GM19099 (cell line): ENCODE measurements around the gene PGA4.
"Not testable (repeated sequence)": the region's sequence is repeated elsewhere in the genome, so short reads cannot be mapped to it uniquely, and the experiment has no call there.

Source experiments
- POLR2A ChIP-seq: IDR thresholded peaks from 3 replicates; pipeline ENCODE4 v1.6.1; 2011; ENCODE audit warnings: low read depth; ENCODE audit not compliant: insufficient read length; ENCODE audit errors: extremely low read depth

The PGA4 gene

DNA sequence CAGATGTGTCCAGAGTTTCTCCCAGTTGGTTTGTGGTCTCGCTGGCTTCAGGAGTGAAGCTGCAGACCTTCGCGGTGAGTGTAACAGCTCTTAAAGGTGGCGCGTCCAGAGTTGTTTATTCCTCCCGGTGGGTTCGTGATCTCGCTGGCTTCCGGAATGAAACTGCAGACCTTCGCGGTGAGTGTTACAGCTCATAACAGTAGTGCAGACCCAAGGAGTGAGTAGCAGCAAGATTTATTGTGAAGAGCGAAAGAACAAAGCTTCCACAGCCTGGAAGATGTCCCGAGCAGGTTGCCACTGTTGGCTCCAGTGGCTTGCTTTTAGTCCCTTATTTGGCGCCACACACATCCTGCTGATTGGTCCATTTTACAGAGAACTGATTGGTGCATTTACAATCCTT, 20.7 kb upstream of the PGA4 start:
- TF ChIP-seq POLR2A: no peak

DNA sequence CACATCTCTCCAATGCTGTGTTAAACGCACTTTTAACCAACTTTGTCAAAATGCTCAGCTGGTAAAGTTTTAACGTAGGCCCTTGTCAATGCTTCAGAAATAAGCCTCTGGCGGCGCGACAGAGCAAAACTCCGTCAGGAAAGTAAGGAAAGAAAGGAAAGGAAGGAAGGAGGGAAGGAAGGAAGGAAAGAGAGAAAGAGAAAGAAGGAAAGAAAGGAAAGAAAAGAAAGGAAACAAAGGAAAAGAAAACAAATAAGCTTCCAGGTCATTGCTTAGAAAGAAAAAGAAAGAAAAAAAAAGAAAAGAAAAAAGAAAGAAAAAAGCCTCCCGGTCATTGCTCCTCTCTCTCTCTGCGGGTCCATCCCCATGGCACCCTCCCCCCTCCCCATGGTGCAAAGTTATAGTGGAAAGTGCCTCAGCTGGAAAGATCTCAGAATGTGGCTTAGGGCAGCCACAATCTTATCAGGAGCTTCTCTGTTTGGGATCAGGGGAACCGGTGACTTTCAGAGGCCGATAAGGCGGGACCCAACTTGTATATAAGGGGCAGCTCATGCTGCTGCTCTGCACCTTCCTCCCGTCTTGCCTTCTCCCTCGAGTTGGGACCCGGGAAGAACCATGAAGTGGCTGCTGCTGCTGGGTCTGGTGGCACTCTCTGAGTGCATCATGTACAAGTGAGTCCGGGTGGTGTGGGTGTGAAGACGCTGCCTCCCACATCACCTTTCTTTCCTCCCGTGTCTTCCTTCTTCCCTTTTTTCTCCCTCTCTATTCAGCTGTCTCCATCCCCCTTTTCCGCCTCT, 19.0 kb upstream of the PGA4 start, which contains the start of gene PGA3:
Gene PGA3 (plus strand): TSS at position 566 of the 797 bp plus-strand sequence. CDS start 50 bp downstream, at position 616.
- TF ChIP-seq POLR2A: not testable (repeated sequence)

DNA sequence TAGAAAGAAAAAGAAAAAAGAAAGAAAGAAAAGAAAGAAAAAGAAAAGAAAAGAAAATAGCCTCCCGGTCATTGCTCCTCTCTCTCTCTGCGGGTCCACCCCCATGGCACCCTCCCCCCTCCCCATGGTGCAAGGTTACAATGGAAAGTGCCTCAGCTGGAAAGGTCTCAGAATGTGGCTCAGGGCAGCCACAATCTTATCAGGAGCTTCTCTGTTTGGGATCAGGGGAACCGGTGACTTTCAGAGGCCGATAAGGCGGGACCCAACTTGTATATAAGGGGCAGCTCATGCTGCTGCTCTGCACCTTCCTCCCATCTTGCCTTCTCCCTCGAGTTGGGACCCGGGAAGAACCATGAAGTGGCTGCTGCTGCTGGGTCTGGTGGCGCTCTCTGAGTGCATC, 18.7 kb downstream of the PGA4 start, which contains the start of gene PGA5:
Gene PGA5 (plus strand): TSS at position 301 of the 400 bp plus-strand sequence. CDS start 52 bp downstream, at position 353.
- TF ChIP-seq POLR2A: not testable (repeated sequence)

DNA sequence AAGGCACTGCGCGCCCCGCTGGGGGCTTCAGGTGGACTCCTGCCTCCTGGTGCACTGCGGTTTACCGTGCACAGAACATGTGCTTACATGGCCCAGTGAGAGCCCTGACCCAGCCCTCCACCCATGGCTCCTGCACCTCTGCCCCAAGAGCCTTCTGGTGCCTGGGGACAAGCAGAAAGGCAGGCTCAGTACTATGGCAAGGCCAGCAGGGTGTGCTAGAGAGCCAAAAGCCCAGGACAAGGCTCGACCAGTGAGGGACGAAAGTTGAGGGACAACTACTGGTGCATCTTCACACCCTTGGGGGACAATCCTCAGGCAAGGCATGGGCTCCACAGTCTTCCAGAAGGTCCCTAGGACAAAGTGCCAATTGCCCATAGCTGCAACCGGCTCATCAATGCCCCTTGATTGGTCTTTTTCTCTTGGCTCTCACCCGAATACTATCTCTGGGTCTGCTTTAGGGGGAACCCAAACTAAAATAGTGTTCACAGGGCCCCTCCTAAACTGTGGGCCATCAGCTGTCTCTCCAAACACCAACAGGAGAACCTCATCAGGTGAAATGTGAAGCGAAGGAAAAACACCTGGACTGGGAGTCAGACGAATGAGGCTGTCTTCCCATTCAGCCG, 32.4 kb downstream of the PGA4 start:
- no peak for TF ChIP-seq POLR2A

DNA sequence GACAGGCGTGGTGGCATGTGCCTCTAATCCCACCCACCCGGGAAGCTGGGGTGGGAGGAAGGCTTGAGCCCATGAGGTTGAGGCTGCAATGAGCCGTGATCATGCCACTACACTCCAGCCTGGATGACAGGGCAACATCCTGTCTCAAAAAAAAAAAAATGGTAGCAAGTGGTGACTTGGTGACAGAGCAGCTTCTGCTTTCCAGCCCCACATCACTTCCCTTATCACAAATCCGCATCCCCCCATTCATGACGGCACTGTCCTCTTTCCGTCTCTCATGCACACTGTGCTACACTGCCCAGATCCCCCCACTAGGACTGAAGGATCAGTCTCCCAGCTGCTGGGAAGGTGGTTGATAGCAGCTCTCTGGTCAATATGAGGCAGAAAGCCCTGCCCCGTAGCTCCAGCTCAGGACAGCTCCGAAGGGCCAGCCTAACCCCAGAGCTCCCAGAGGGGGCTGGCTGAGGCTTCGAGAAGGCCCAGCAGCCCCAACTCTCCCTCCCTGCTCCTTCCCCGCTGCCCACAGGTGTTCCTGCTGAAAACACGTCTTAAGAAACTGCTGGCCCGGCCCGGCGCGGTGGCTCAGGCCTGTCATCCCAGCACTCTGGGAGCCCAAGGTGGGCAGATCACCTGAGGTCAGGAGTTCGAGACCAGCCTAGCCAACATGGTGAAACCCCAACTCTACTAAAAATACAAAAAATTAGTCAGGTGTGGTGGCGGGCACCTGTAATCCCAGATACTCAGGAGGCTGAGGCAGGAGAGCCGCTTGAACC, 34.7 kb downstream of the PGA4 start:
- no peak for TF ChIP-seq POLR2A

DNA sequence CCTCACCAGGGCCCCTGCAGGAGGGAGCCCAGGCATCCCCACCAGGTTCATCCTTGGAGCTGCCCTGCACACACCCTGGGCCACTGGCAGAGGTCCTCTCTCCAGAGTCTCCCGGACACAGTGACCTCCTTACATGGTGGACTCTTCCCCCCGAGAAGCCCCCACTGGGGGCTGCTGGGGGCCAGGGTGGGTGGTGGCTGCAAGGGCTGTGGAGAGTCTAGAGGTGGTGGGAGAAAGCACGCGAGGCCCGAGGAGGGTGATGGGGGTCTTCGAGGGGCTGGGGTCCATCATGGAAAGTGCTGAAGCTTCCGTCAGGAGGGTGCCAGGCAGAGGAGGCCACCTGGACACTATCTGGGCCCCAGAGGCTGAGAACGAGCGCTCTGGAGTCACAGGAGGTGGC, 36.4 kb downstream of the PGA4 start:
- no peak for TF ChIP-seq POLR2A

DNA sequence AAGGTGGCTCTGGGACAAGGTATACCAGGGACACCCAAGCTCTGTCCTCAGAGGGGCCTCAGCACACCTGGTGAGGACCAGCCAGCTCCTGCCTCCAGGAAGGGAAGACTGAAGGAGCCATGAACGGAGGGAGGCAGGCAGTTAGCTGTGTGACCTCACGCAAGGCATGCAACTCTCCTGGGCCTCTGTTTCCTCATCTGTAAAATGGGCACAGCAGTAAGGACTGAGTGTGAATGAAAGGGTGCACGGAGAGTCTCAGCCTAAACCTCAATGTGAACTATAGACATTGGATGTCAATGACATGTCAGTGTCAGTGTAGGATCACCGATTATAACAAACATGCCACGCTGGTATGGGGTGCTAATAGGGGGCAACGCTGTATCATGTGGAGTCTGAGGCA, 37.2 kb downstream of the PGA4 start:
- no peak for TF ChIP-seq POLR2A

DNA sequence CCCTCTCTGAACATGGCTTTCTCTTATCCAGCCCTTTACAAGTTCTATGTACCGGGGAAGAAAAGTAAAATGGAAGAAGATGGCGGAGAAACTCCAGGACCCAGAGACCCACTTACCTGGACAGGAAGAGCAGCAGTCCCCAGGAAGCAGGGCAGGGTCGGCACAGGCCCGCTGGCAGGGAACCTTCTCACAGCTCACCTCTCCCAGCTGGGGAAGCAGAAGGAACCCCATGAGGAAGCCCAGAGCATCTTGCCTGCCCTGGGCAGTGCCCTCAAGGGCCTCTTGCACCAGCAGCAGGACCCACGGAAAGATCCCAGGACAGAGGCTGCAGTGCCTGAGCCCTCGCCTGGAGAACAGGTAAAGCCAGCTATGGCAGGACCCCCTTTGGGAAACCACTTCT, 42.2 kb downstream of the PGA4 start:
- TF ChIP-seq POLR2A: no peak

DNA sequence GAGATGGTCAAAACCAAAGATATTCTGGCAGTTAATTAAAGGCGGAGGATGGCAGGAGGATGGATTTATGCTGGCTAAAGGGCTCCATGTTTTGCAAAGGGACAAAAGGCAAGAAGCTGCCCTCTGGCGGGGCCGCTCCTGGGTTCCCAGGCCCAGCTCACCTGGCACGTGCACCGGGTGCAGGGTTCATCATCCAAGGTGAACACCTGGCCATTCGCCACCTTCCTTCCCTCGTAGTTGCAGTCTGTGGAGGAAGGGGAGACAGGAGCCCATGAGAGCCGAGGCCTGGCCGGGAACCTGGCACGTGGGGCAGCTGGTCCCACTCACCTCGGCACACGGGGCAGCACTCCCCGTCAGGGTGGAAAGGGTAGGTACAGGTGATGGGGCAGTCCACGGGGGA, 42.6 kb downstream of the PGA4 start:
- TF ChIP-seq POLR2A: no peak

DNA sequence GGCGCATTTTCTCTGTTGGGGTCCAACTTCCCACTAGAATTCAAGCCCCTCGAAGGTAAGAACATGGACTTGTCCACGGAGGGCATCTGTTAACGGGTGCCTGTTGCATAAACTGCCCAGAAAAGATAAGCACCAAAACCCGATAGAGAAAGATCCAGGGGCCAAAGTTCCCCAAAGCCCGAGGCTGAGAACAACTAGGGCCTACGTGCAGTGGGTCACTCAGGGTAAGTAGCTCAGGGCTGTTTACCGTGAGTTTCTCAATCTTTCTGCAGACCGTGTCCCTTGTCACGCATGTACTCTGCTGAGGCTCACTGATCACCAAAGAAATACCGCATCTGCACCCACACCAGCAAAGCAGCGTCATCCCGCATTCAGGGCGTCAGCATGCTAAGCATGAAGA, 43.2 kb downstream of the PGA4 start:
- no peak for TF ChIP-seq POLR2A

DNA sequence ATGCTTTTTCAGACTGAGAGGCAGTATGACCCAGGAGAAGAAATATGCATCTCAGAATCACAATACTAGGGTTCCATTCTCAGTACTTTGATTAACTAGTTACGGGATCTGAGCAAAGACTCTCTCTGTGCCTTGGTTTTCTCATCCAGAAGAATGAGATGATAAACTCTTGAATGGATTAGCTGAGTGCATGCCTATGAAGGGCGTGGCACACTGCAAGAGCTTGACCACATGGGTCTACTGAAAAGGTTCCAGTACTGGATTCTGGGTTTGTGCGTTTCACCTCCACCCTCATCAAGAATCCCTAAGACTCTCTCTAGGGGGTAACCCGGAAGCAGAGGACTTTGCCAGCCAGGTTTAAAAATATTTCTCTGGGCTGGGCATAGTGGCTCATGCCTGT, 44.5 kb downstream of the PGA4 start:
- TF ChIP-seq POLR2A: no peak

DNA sequence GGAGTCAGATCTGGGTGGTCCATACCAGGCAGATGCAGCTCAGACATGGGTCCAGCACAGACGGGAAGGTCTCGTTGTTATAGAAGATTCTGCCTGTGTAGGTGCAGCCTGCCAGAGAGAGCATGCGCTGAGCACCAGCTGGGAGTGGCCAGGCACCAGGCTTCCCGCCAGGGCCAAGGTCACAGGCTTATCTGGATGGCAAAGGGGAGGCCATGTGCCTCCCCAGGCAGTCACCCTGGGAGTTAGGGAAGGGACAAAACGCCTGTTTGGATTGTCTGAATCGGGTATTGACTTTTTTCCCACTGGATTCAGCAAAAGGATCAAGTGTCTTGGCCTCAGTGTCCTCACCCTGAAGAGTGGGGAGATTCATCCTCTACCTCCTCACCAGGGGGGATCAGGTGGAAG, 45.3 kb downstream of the PGA4 start:
- no peak for TF ChIP-seq POLR2A

DNA sequence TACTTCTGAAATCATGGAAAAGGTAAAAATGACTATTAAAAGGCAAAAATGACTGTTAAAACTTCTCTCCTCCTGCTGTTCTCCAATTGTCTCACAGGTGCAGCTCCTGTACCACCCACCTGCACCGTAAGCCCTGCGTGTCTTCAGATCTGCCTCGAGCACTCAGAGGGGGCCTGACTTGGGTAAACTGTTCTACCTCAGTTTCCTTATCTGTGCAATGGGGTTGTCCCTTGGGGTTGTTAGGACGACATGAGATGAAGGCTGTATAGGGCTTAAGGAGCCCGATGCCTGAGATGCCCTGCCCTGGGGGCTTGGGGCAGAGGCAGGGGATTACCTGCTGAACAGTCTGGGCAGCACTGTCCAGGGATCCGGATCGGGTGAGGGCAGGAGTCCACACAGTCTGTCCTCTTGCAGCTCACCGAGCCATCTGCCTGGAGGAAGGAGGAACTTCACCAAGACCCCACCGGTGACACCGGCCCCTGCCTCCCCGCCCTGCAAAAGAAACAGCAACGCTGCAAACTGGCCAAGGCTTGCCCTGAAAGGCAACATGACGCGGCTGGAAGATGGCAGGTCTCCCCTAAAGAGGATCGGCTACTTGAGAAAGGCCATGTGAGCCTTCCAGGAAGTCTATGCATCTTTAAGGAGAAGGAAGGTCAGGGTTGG, 46.6 kb downstream of the PGA4 start:
- TF ChIP-seq POLR2A: no peak

DNA sequence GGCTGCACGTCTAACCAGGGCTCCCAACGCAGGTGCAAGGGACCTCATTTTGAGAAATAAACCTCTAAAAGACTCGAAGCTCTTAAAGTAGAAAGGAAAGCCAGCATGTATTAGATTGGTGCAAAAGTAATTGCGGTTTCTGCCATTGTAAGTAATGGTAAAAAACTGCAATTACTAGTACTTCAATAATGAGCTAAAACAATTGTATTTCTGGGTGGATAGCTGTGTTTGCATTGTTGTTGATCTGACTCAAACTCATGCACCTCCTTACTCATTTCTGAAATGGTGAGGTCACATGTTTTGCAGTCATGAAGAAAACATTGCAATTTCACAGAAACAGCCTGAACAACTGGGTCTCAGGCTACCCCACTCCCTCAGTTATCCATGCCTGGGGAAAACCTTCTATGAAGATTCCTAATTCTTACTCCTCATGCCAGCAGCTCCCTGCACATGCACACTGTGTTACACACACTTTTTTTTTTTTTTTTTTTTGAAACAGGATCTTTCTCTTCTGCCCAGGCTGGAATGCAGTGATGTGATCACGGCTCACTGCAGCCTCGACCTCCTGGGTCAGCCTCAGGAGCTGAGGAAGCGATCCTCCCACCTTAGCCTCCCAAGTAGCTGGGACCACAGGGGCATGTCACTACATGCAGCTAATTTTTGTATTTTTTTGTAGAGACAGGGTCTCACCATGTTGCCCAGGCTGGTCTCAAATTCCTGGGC, 48.4 kb downstream of the PGA4 start:
- no peak for TF ChIP-seq POLR2A

DNA sequence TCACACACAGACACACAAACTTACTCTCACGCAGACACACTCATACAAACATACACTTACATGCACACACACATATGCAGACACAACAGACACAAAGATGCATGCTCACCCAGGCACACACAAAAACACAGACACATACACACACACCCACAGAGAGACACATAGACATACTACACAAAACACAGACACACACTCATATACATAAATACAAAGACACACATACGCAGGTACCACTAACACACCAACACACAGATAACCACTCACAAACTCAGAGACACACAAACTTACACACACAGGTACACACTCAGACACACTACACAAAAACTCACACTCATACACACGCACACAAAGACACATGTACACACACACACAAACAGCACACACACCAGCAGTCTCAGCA, 50.6 kb downstream of the PGA4 start:
- no peak for TF ChIP-seq POLR2A
